GM18505 (cell line): Measurements from ENCODE around the gene COL23A1.

Experiments used
- ATAC-seq: cut with Tn5 transposase; IDR thresholded peaks from one replicate; pipeline ENCODE4 v1.9.1; 2021; ENCODE audit not compliant: unreplicated experiment
- POLR2A ChIP-seq: IDR thresholded peaks from 4 replicates; pipeline ENCODE4 v1.6.1; 2011; ENCODE audit warnings: borderline replicate concordance; ENCODE audit not compliant: insufficient read depth, insufficient read length; ENCODE audit errors: extremely low read depth

Gene COL23A1

GRCh38 chr5:178292826-178293205 is 297.4 kb downstream of the COL23A1 start:
- ATAC-seq: no peak

GRCh38 chr5:178291969-178292825 is 298.0 kb downstream of the COL23A1 start:
- TF ChIP-seq POLR2A: no peak
- no peak for ATAC-seq

More at GRCh38 chr5:178292826-178293205, 297.4 kb downstream of the COL23A1 start:
- TF ChIP-seq POLR2A: no peak

- no peak for TF ChIP-seq POLR2A
- no peak for ATAC-seq
These were observed 299.0 kb downstream of the COL23A1 start for GRCh38 chr5:178291161-178291561.

- no peak for ATAC-seq
- no peak for TF ChIP-seq POLR2A
These were observed 299.8 kb downstream of the COL23A1 start for GRCh38 chr5:178290376-178290775.

GRCh38 chr5:178289438-178289837 is 300.8 kb downstream of the COL23A1 start:
- ATAC-seq: no peak
- no peak for TF ChIP-seq POLR2A

GRCh38 chr5:178288401-178289368 is 301.5 kb downstream of the COL23A1 start:
- no peak for TF ChIP-seq POLR2A
- no peak for ATAC-seq

- TF ChIP-seq POLR2A: no peak
- no peak for ATAC-seq
These were observed 302.4 kb downstream of the COL23A1 start for GRCh38 chr5:178287791-178288105.

- ATAC-seq: no peak
- TF ChIP-seq POLR2A: no peak
These were observed 303.0 kb downstream of the COL23A1 start for GRCh38 chr5:178287091-178287790.

- no peak for TF ChIP-seq POLR2A
- no peak for ATAC-seq
These were observed 303.7 kb downstream of the COL23A1 start for GRCh38 chr5:178286226-178287090.

- no peak for ATAC-seq
- no peak for TF ChIP-seq POLR2A
These were observed 304.6 kb downstream of the COL23A1 start for GRCh38 chr5:178285399-178286225.

- no peak for ATAC-seq
- TF ChIP-seq POLR2A: no peak
These were observed 305.2 kb downstream of the COL23A1 start for GRCh38 chr5:178284996-178285395.

GRCh38 chr5:178284093-178284675 is 306.0 kb downstream of the COL23A1 start:
- ATAC-seq: no peak
- no peak for TF ChIP-seq POLR2A

GRCh38 chr5:178283520-178283919 is 306.7 kb downstream of the COL23A1 start:
- ATAC-seq: no peak
- no peak for TF ChIP-seq POLR2A
